H1 (cell line): ENCODE measurements around the gene VEGFC. TPM values are rescaled to one million over a fixed set of nuclear protein-coding genes. Genes with fewer than 3 reads are reported as not detected.

ENCODE experiments used
- CTCF ChIA-PET: fragments of 300-600 bp; sonication (Branson Sonifier 250); formaldehyde crosslinking; loops from one replicate; lab custom pipeline; 2021; ENCODE audit not compliant: partially characterized antibody; lab: Charles Lee
- POLR2A ChIA-PET: fragments of 300-600 bp; sonication (Branson Sonifier 250); formaldehyde crosslinking; loops from one replicate; lab custom pipeline; 2021; ENCODE audit warnings: inconsistent platforms; ENCODE audit not compliant: partially characterized antibody; lab: Charles Lee
- DNase-seq, 2 experiments: peaks; one replicate each; pipeline versions ENCODE4 v3.0.0 to v3.0.0-alpha.2; 2010 to 2022; ENCODE audit warnings: low spot score in 2 of 2, low read depth in 1 of 2, mixed read lengths in 1 of 2
- FAIRE-seq: peaks from 2 replicates; lab custom pipeline; 2011; peaks lifted over from hg19 to GRCh38; lab: Jason Lieb, UNC
- H2AFZ ChIP-seq: 2 replicates; pipeline ENCODE4 v1.8.1; 2012; ENCODE audit warnings: low read length, inconsistent platforms
- H2AK5ac ChIP-seq: 2 replicates; pipeline ENCODE4 v1.6.1; 2013; ENCODE audit warnings: low read depth, low read length
- H2BK120ac ChIP-seq: replicated peaks from 2 replicates; pipeline ENCODE3; 2013; ENCODE audit warnings: low read depth, low read length, inconsistent platforms
- H2BK12ac ChIP-seq: 2 replicates; pipeline ENCODE4 v1.6.1; 2013; ENCODE audit warnings: low read depth, low read length
- H2BK15ac ChIP-seq: 2 replicates; pipeline ENCODE4 v1.6.1; 2013; ENCODE audit warnings: low read length
- H2BK20ac ChIP-seq: 2 replicates; pipeline ENCODE4 v1.6.1; 2013; ENCODE audit warnings: low read length
- H2BK5ac ChIP-seq: 2 replicates; pipeline ENCODE4 v1.6.1; 2013; ENCODE audit warnings: low read depth, low read length
- H3K14ac ChIP-seq: 2 replicates; pipeline ENCODE4 v1.6.1; 2013; ENCODE audit warnings: inconsistent platforms; ENCODE audit not compliant: insufficient read length
- H3K18ac ChIP-seq: 2 replicates; pipeline ENCODE4 v1.6.1; 2013; ENCODE audit warnings: low read length; ENCODE audit errors: extremely low read depth
- H3K23ac ChIP-seq: 2 replicates; pipeline ENCODE4 v1.6.1; 2013; ENCODE audit warnings: inconsistent platforms; ENCODE audit not compliant: insufficient read length
- H3K23me2 ChIP-seq: 2 replicates; pipeline ENCODE4 v1.6.1; 2013; ENCODE audit warnings: low read depth, low read length
- H3K27ac ChIP-seq: 2 replicates; pipeline ENCODE4 v1.6.1; 2011; ENCODE audit warnings: low read depth, low read length, inconsistent platforms
- H3K27me3 ChIP-seq, 4 experiments: replicated peaks in 1 of 4; 1 replicate in 1 of 4; 2 replicates in 3 of 4; pipeline versions ENCODE4 v1.6.1 to v1.8.1; 2011 to 2013; ENCODE audit warnings: low read length in 3 of 4, mild to moderate bottlenecking in 3 of 4, inconsistent platforms in 2 of 4, mixed read lengths in 2 of 4, moderate library complexity in 1 of 4; ENCODE audit not compliant: control insufficient read depth in 3 of 4, insufficient read depth in 3 of 4; ENCODE audit errors: extremely low read depth in 1 of 4
- H3K36me3 ChIP-seq, 4 experiments: 2 replicates each; pipeline versions ENCODE4 v1.6.1 to v1.8.1; 2011 to 2013; ENCODE audit warnings: mild to moderate bottlenecking in 4 of 4, low read length in 3 of 4, moderate library complexity in 2 of 4, control low read depth in 1 of 4, inconsistent platforms in 1 of 4; ENCODE audit not compliant: insufficient read depth in 4 of 4, control insufficient read depth in 2 of 4
- H3K4ac ChIP-seq: replicated peaks from 2 replicates; pipeline ENCODE3; 2013; ENCODE audit warnings: low read length, low read depth, mixed read lengths, inconsistent platforms; ENCODE audit not compliant: insufficient read length
- H3K4me1 ChIP-seq, 4 experiments: replicated peaks in 1 of 4; 1 replicate in 1 of 4; 2 replicates in 3 of 4; pipeline versions ENCODE4 v1.6.1 to v1.8.1; 2011 to 2013; ENCODE audit warnings: low read length in 3 of 4, inconsistent platforms in 2 of 4, mixed read lengths in 1 of 4; ENCODE audit not compliant: insufficient read depth in 4 of 4, control insufficient read depth in 3 of 4
- H3K4me2 ChIP-seq, 2 experiments: 2 replicates each; pipeline versions ENCODE4 v1.6.1 to v1.8.1; 2011 to 2013; ENCODE audit warnings: low read depth in 2 of 2, low read length in 2 of 2, control low read depth in 1 of 2, inconsistent platforms in 1 of 2, mild to moderate bottlenecking in 1 of 2; ENCODE audit not compliant: insufficient read depth in 1 of 2
- H3K4me3 ChIP-seq, 4 experiments: fragments of 200-600, 300-600 bp in 1 of 4; sonication (generic), shearing (Covaris generic), sonication (Bioruptor Twin) in 1 of 4; 2 replicates each; pipeline versions ENCODE4 v1.5.1 to v1.8.1; 2011 to 2016; ENCODE audit warnings: low read length in 4 of 4, low read depth in 3 of 4, control low read depth in 2 of 4, inconsistent platforms in 2 of 4, mild to moderate bottlenecking in 2 of 4, mixed read lengths in 1 of 4, moderate library complexity in 1 of 4; ENCODE audit not compliant: insufficient read depth in 2 of 4; ENCODE audit errors: extremely low read depth in 1 of 4
- H3K56ac ChIP-seq: replicated peaks from 2 replicates; pipeline ENCODE3; 2013; ENCODE audit warnings: low read depth, mild to moderate bottlenecking, mixed read lengths, low read length, inconsistent platforms; ENCODE audit not compliant: insufficient read length
- H3K79me1 ChIP-seq: 2 replicates; pipeline ENCODE4 v1.6.1; 2013; ENCODE audit warnings: low read depth, low read length, control low read depth
- H3K79me2 ChIP-seq, 2 experiments: 2 replicates each; pipeline versions ENCODE4 v1.6.1 to v1.8.1; 2012 to 2013; ENCODE audit warnings: low read length in 2 of 2, mild to moderate bottlenecking in 2 of 2, inconsistent platforms in 1 of 2; ENCODE audit not compliant: insufficient read depth in 2 of 2, control insufficient read depth in 1 of 2
- H3K9ac ChIP-seq, 4 experiments: replicated peaks in 1 of 4; 1 replicate in 1 of 4; 2 replicates in 3 of 4; pipeline versions ENCODE4 v1.6.1 to v1.8.1; 2011 to 2013; ENCODE audit warnings: low read depth in 3 of 4, low read length in 3 of 4, control low read depth in 2 of 4, mild to moderate bottlenecking in 2 of 4, moderate library complexity in 2 of 4, inconsistent platforms in 1 of 4; ENCODE audit errors: extremely low read depth in 1 of 4
- H3K9me3 ChIP-seq, 2 experiments: 2 replicates each; pipeline versions ENCODE4 v1.6.1 to v1.8.1; 2012 to 2013; ENCODE audit warnings: mild to moderate bottlenecking in 2 of 2, moderate library complexity in 2 of 2, control low read depth in 1 of 2, inconsistent platforms in 1 of 2, low read depth in 1 of 2, low read length in 1 of 2, mixed read lengths in 1 of 2; ENCODE audit not compliant: insufficient read depth in 2 of 2
- H4K20me1 ChIP-seq, 2 experiments: replicated peaks in 1 of 2; 2 replicates each; pipeline versions ENCODE3 to v1.8.1; 2011 to 2013; ENCODE audit warnings: inconsistent platforms in 2 of 2, low read length in 2 of 2, mild to moderate bottlenecking in 1 of 2; ENCODE audit not compliant: insufficient read depth in 2 of 2, control insufficient read depth in 1 of 2
- H4K5ac ChIP-seq: 2 replicates; pipeline ENCODE4 v1.6.1; 2013; ENCODE audit warnings: low read length, low read depth, mixed read lengths, inconsistent platforms; ENCODE audit not compliant: insufficient read length
- H4K8ac ChIP-seq: 2 replicates; pipeline ENCODE4 v1.8.0; 2013; ENCODE audit warnings: mild to moderate bottlenecking, moderate library complexity, low read length, inconsistent platforms; ENCODE audit not compliant: insufficient read depth; ENCODE audit errors: extremely low read depth
- H4K91ac ChIP-seq: replicated peaks from 2 replicates; pipeline ENCODE3; 2013; ENCODE audit warnings: low read length, mixed read lengths, inconsistent platforms; ENCODE audit not compliant: insufficient read length
- CBX8 ChIP-seq: fragments of 300-800, 300-1000 bp; sonication (generic); IDR thresholded peaks from 2 replicates; pipeline ENCODE4 v1.7.1; 2016; ENCODE audit warnings: low read depth, low read length, borderline replicate concordance
- CHD2 ChIP-seq: IDR thresholded peaks from 2 replicates; pipeline ENCODE4 v1.6.1; 2012; ENCODE audit warnings: low read length, improper control_type of control experiment
- EP300 ChIP-seq, 2 experiments: IDR thresholded peaks; 1 replicate in 1 of 2; 2 replicates in 1 of 2; pipeline ENCODE4 v1.6.1; 2011 to 2012; ENCODE audit warnings: low read depth in 2 of 2, low read length in 2 of 2, mild to moderate bottlenecking in 2 of 2, borderline replicate concordance in 1 of 2, inconsistent platforms in 1 of 2, moderate library complexity in 1 of 2
- EZH2 ChIP-seq: fragments of 200-600 bp; sonication (generic); IDR thresholded peaks from 2 replicates; pipeline ENCODE4 v1.7.1; 2012; ENCODE audit warnings: low read depth, mild to moderate bottlenecking, moderate library complexity, low read length, inconsistent platforms; ENCODE audit not compliant: severe bottlenecking
- GTF2F1 ChIP-seq: IDR thresholded peaks from 2 replicates; pipeline ENCODE4 v1.6.1; 2012; ENCODE audit warnings: low read depth, low read length, improper control_type of control experiment, borderline replicate concordance
- JUND ChIP-seq: IDR thresholded peaks from 2 replicates; pipeline ENCODE4 v1.6.1; 2011; ENCODE audit warnings: mild to moderate bottlenecking, improper control_type of control experiment, low read length
- NANOG ChIP-seq: IDR thresholded peaks from 2 replicates; pipeline ENCODE4 v1.6.1; 2011; ENCODE audit warnings: low read length, low read depth, mild to moderate bottlenecking, inconsistent platforms; ENCODE audit not compliant: insufficient read depth, poor library complexity, severe bottlenecking
- RBBP5 ChIP-seq: IDR thresholded peaks from 2 replicates; pipeline ENCODE4 v1.7.1; 2012; ENCODE audit warnings: low read depth, mild to moderate bottlenecking, inconsistent platforms, low read length, moderate library complexity, borderline replicate concordance
- RFX5 ChIP-seq: IDR thresholded peaks from 2 replicates; pipeline ENCODE4 v1.6.1; 2011; ENCODE audit warnings: low read depth, low read length, improper control_type of control experiment, borderline replicate concordance
- RNF2 ChIP-seq: fragments of 200-900, 300-1000 bp; sonication (generic); IDR thresholded peaks from 2 replicates; pipeline ENCODE4 v1.7.1; 2016; ENCODE audit warnings: borderline replicate concordance, low read depth, mild to moderate bottlenecking, antibody characterized with exemption, low read length; ENCODE audit not compliant: poor library complexity, severe bottlenecking; ENCODE audit errors: missing control alignments
- SUZ12 ChIP-seq: fragments of 200-600 bp; sonication (generic); IDR thresholded peaks from 2 replicates; pipeline ENCODE4 v1.6.1; 2012; ENCODE audit warnings: mild to moderate bottlenecking, inconsistent platforms, low read length, moderate library complexity, mixed read lengths
- polyA plus RNA-seq, 7 experiments: library from polyadenylated mRNA; depleted of rRNA in 3 of 7; stranded (reverse) in 5 of 7; unstranded in 2 of 7; fragments of >200 nt in 5 of 7; fragments of 200-250 nt in 2 of 7; gene quantifications; 1 replicate in 5 of 7; 2 replicates in 1 of 7; 4 replicates in 1 of 7; pipeline versions ENCODE4 v1.2.1 to v1.2.3, GENCODE V29; 2011 to 2013; ENCODE audit warnings: missing spikeins in 2 of 7, mixed read lengths in 2 of 7
- total RNA-seq: library from RNA; stranded (reverse); fragmentation: NEBNext Ultra II Directional; extraction: Animal tissue kit (Norgen Biotek cat#: 25700); gene quantifications from 2 replicates; pipeline ENCODE4 v1.2.1, GENCODE V29; 2021

VEGFC gene
- total and polyA plus RNA-seq, 2 of the 8 experiments (the other 6 are each of a cell fraction or from before 2014, with no cell fraction given): 0.53 to 1.4 TPM

DNA sequence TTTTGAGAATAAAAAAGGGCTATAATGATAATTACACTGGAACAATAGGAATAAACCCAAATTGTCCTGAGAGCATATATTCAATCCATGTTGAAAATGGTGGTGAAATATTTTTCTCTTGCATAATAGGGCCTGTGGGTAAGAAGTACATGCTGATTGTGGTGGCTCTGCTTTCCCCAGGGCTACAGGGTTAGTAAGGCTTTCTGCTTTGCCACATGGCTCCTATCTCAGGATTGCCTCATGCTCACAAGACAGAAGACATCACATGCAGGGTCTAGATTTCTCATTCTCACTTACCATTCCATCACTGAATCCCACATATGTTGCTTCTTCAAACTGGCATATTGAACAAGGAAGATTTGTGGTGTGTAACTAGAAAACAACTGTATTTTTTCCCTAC is 12.4 kb upstream of the VEGFC start:
- H2BK120ac ChIP-seq: no peak overlapping the region
- no peaks in the 10 kb centered on the region for H3K4me1 ChIP-seq
- no peak overlapping the region for H3K4me2 ChIP-seq
- H3K4me3 ChIP-seq: no peak overlapping the region
- no peaks in the 10 kb centered on the region for H3K79me2 ChIP-seq
- no peak overlapping the region for H3K23ac ChIP-seq
- H3K56ac ChIP-seq: no peak overlapping the region
- no peak overlapping the region for H2BK15ac ChIP-seq
- no peaks in the 10 kb centered on the region for H3K36me3 ChIP-seq
- no peaks in the 10 kb centered on the region for H3K9me3 ChIP-seq
- no peak overlapping the region for H3K9ac ChIP-seq
- H2AFZ ChIP-seq: no peak overlapping the region
- POLR2A ChIA-PET: no interaction called here
- no peak overlapping the region for H2BK5ac ChIP-seq
- TF ChIP-seq RNF2: no peak
- TF ChIP-seq EZH2: no peak
- TF ChIP-seq SUZ12: no peak
- no peak for TF ChIP-seq RBBP5
- TF ChIP-seq NANOG: no peak
- TF ChIP-seq RFX5: no peak
- no peak for TF ChIP-seq EP300 (IDR thresholded peaks at IDR 0.05; ENCODE audit: borderline replicate concordance in 1 of 2, low read depth in 2 of 2, low read length in 2 of 2)
- TF ChIP-seq CBX8: no peak
- TF ChIP-seq GTF2F1: no peak
- TF ChIP-seq CHD2: no peak
- no peak for TF ChIP-seq JUND
- TF ChIP-seq, all 59 proteins: peak for 0
- no peaks in the 10 kb centered on the region for H3K27me3 ChIP-seq
- H2AK5ac ChIP-seq: no peak overlapping the region
- H4K20me1 ChIP-seq: no peaks in the 10 kb centered on the region
- no peak overlapping the region for H4K91ac ChIP-seq
- H3K4ac ChIP-seq: no peak overlapping the region
- H2BK20ac ChIP-seq: no peak overlapping the region
- no peak overlapping the region for H3K14ac ChIP-seq
- H4K5ac ChIP-seq: no peak overlapping the region
- no peak overlapping the region for H3K18ac ChIP-seq
- no peaks in the 10 kb centered on the region; the same call in 1 of the 2 replicates for H3K23me2 ChIP-seq
- no peak overlapping the region for H2BK12ac ChIP-seq
- no peaks in the 10 kb centered on the region for H3K79me1 ChIP-seq
- FAIRE-seq (no peak), DNase-seq (no peak)
- H4K8ac ChIP-seq: no peak overlapping the region
- H3K27ac ChIP-seq: no peak overlapping the region
- CTCF ChIA-PET: no interaction called here
